Cerebellar nuclear complex (tissue), 1 donor: ENCODE measurements around the gene TENM4.

Experiments used
- DNase-seq, 2 experiments: peaks; one replicate each; lab custom pipeline; 2025; lab: John Stamatoyannopoulos, UW

TENM4 gene

GRCh38 chr11:78935398-78936068 lies 505.3 kb downstream of the TENM4 start:
- no peak for DNase-seq

- no peak for DNase-seq
Measured at GRCh38 chr11:78933350-78933749, 507.5 kb downstream of the TENM4 start.

GRCh38 chr11:78932757-78933156 lies 508.1 kb downstream of the TENM4 start:
- DNase-seq, result no peak

- no peak for DNase-seq
Measured at GRCh38 chr11:78931891-78932290, 508.9 kb downstream of the TENM4 start.

- DNase-seq, result no peak
Measured at GRCh38 chr11:78930810-78931523, 509.9 kb downstream of the TENM4 start.

- no peak for DNase-seq
Measured at GRCh38 chr11:78929906-78930220, 511.0 kb downstream of the TENM4 start.

GRCh38 chr11:78929207-78929905 lies 511.5 kb downstream of the TENM4 start:
- DNase-seq, result no peak

GRCh38 chr11:78927511-78927910 lies 513.3 kb downstream of the TENM4 start:
- DNase-seq, result no peak

- no peak for DNase-seq
Measured at GRCh38 chr11:78926633-78927338, 514.0 kb downstream of the TENM4 start.

GRCh38 chr11:78925387-78925786 lies 515.4 kb downstream of the TENM4 start:
- no peak for DNase-seq

GRCh38 chr11:78922859-78923625 lies 517.8 kb downstream of the TENM4 start:
- no peak for DNase-seq

GRCh38 chr11:78921509-78921908 lies 519.3 kb downstream of the TENM4 start:
- no peak for DNase-seq

GRCh38 chr11:78920329-78920728 lies 520.5 kb downstream of the TENM4 start:
- DNase-seq, result no peak

GRCh38 chr11:78916759-78917158 lies 524.1 kb downstream of the TENM4 start:
- DNase-seq, result no peak

- DNase-seq, result no peak
Measured at GRCh38 chr11:78914503-78914902, 526.3 kb downstream of the TENM4 start.

- DNase-seq, result no peak
Measured at GRCh38 chr11:78912778-78913177, 528.1 kb downstream of the TENM4 start.

GRCh38 chr11:78910322-78910721 lies 530.5 kb downstream of the TENM4 start:
- DNase-seq, result no peak

GRCh38 chr11:78909386-78909785 lies 531.4 kb downstream of the TENM4 start:
- DNase-seq, result no peak

GRCh38 chr11:78907636-78908035 lies 533.2 kb downstream of the TENM4 start:
- DNase-seq, result no peak

GRCh38 chr11:78906566-78906965 lies 534.3 kb downstream of the TENM4 start:
- DNase-seq, result no peak

- no peak for DNase-seq
Measured at GRCh38 chr11:78905756-78906155, 535.1 kb downstream of the TENM4 start.
